Stimulated activated CD4-positive, alpha-beta T cell treated with anti-CD3 and anti-CD28 coated beads, Interleukin-4, amount 100 ng/mL, for 1 hour (primary cell): ENCODE results near the gene ZNF410.
A peak's percentile ranks its signal among the peaks of the same experiment; 100 is the strongest.
"Not testable (repeated sequence)": the region's sequence is repeated elsewhere in the genome, so short reads cannot be mapped to it uniquely, and the experiment has no call there.

ENCODE experiments used
- DNase-seq: peaks from one replicate; pipeline ENCODE4 v3.0.0-alpha.2; 2020

The ZNF410 gene, protein sequence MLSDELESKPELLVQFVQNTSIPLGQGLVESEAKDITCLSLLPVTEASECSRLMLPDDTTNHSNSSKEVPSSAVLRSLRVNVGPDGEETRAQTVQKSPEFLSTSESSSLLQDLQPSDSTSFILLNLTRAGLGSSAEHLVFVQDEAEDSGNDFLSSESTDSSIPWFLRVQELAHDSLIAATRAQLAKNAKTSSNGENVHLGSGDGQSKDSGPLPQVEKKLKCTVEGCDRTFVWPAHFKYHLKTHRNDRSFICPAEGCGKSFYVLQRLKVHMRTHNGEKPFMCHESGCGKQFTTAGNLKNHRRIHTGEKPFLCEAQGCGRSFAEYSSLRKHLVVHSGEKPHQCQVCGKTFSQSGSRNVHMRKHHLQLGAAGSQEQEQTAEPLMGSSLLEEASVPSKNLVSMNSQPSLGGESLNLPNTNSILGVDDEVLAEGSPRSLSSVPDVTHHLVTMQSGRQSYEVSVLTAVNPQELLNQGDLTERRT

GRCh38 chr14:73886449-73887317 lies at the start of gene ZNF410:
Gene ZNF410, plus strand, starts transcription at chr14:73886859. Its CDS starts 5,317 bp downstream, at chr14:73892176.
- peak; percentile 94 for DNase-seq

GRCh38 chr14:73838293-73839034 lies 48.2 kb upstream of the ZNF410 start:
- not testable (repeated sequence) for DNase-seq

DNA sequence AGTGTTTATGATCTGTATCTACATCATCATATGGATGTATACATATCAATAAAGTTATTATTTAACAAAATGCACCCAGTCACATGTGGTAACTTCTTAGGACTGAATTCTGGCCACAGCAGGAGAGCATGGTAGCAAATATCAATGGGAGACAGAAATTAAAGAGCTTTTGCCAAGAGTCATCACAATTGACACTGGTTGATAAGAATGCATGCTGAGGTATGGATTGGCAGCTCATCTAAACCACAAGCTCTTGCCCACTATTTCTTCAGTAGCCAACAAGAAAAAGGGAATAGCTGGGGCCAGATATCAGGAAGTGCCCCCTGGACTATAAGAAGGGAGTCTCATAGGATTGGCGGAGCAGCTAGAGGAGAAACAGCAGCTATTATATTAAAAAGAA lies 44.5 kb upstream of the ZNF410 start:
- DNase-seq: no peak

GRCh38 chr14:73842851-73843250 lies 43.8 kb upstream of the ZNF410 start:
- no peak for DNase-seq

GRCh38 chr14:73843296-73843695 lies 43.4 kb upstream of the ZNF410 start:
- no peak for DNase-seq

DNA sequence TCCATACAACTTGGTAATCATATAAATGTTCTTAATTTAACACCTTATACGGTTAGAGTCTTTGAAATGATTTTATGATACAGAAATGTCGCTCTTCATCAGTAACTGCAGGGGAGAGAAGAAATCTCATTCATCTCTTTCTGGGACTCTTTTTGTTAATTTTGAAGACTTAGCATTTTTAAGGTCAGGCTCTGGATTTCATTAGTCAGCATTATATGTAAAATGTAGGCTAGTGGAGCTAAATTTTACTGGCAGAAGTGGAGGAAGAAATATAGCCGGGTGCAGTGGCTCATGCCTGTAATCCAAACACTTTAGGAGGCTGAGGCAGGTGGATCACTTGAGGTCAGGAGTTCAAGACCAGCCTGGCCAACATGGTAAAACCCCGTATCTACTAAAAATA lies 39.7 kb upstream of the ZNF410 start:
- DNase-seq: no peak

GRCh38 chr14:73851000-73851399 lies 35.7 kb upstream of the ZNF410 start:
- DNase-seq: no peak

DNA sequence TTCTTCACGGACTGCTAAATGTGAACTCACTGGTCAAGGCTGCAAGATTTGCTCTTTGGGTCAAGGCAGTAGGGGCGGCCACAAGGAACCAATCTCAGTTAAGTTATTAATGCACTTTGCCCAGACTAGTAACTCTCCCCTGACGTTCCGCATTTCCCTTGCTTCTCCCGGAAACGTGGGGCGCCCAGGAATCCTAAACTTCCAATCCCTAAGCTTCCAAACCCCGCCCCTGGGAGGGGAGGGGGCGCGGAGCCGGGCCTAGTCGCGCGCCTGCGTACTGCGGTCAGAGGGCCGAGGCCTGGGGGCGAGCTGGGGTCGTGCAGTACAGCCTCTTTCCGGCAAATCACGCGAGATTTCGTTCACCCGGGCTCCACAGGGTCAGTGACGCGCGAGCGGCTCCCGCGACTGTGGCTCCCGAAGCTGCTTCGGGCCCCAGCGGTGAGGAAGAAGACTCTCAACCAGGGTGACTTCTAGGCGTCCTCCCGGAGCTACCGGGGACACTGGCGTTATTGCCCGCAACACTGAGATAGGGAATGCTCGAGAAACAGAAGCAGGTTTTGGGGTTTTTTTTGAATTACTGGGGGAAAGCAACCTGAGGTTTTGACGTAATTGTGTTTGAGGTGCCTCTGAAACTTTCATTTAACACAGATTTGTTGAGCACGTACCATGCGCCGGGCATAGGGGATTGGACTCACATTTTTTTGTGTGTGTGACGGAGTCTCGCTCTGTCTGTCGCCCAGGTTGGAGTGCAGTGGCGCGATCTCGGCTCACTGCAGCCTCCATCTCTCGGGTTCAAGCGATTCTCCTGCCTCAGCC lies 34.9 kb upstream of the ZNF410 start, which contains the start of gene PTGR2:
Gene PTGR2, plus strand, starts transcription at position 265 of the 816 bp plus-strand sequence. CDS start 7,032 bp downstream, outside the sequence.
- peak; percentile 86 for DNase-seq

- DNase-seq: no peak
Observed at GRCh38 chr14:73859145-73859544, 27.5 kb upstream of the ZNF410 start.

DNA sequence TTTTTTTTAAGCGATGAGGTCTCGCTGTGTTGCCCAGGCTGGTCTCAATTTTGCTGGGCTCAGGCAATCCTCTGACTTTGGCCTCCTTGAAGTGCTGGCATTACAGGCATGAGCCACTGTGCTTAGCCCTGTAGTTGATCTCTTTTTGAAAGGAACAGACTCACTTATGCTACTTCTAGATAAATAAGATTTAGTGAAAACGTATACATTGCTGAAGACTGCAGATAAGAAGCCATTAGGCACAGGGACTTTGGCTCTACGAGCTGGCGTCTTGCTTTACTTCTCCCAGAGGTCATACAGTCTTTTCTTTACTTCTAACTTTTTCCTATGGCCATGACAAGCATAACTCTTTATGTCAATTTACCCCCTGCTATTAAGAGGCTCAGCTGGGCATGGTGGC lies 25.6 kb upstream of the ZNF410 start:
- DNase-seq: no peak

GRCh38 chr14:73862480-73862879 lies 24.2 kb upstream of the ZNF410 start:
- DNase-seq: no peak

DNA sequence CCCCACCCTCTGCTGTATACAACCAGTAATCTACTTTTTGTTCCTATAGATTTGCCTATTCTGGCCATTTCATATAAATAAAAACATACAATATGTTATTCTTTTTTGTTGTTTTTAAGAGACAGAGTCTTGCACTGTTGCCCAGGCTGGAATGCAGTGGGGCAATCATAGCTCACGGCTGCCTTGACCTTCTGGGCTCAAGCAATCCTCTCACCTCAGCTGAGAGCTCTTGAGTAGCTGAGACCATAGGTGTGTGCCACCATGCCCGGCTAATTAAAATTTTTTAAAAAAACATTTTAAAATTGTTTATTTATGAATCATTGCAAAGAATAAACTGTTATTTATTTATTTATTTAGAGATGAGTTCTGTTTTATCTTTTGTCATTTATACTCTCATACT lies 23.4 kb upstream of the ZNF410 start:
- no peak for DNase-seq

DNA sequence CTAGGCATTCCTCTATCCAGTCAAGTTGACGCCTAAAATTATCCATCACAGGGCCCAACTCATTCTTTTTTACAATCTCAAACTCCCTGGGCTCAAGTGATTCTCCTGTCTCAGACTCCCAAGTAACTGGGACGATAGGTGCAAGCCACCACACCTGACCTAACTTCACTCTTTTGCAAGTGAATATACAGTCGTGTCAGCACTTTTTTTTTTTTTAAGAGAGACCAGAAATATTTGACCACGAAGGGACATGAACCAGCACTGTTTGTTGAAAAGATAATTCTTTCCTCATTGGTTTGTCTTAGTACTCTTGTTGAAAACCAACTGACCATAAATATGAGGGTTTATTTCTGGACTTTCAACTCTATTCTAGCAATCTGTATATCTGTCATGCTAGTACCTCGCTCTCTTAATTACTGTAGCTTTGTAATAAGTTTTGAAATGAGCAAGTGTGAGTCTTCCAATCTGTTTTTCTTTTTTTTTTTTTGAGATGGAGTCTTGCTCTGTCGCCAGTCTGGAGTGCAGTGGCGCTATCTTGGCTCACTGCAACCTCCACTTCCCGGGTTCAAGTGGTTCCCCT lies 21.0 kb upstream of the ZNF410 start:
- no peak for DNase-seq

GRCh38 chr14:73869754-73870153 lies 16.9 kb upstream of the ZNF410 start:
- not testable (repeated sequence) for DNase-seq

GRCh38 chr14:73870525-73871235 lies 16.0 kb upstream of the ZNF410 start:
- no peak for DNase-seq

GRCh38 chr14:73873660-73874059 lies 13.0 kb upstream of the ZNF410 start:
- no peak for DNase-seq

GRCh38 chr14:73877790-73878189 lies 8.9 kb upstream of the ZNF410 start:
- DNase-seq: no peak

GRCh38 chr14:73878436-73878835 lies 8.2 kb upstream of the ZNF410 start:
- DNase-seq: no peak

GRCh38 chr14:73879027-73879426 lies 7.6 kb upstream of the ZNF410 start:
- no peak for DNase-seq

GRCh38 chr14:73884438-73885190 lies 2.0 kb upstream of the ZNF410 start:
- DNase-seq: no peak
